HG03097 (cell line): ENCODE data around the gene PLD6.
"Not testable (repeated sequence)": the region's sequence is repeated elsewhere in the genome, so short reads cannot be mapped to it uniquely, and the experiment has no call there.

Experiments
- ATAC-seq: cut with Tn5 transposase; IDR thresholded peaks from one replicate; pipeline ENCODE4 v1.9.1; 2021; ENCODE audit not compliant: unreplicated experiment, low FRiP score

Gene PLD6

DNA sequence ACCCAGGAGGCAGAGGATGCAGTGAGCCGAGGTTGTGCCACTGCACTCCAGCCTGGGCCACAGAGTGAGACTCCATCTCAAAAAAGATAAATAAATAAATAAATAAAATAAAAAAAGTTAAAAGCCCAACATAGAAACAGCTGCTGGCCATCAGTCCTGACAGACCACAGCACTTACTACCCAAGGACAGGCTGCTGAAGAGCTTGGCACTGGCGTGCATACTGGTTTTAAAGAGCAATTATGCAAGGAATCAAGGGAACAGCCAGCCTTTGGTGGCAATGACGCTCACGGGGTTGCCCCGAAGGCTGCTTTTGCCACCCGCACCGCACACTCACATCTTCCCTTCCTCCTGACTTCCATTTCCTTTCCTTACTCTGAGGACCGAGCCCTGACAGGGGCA lies 4.2 kb downstream of the PLD6 start:
- no peak for ATAC-seq

DNA sequence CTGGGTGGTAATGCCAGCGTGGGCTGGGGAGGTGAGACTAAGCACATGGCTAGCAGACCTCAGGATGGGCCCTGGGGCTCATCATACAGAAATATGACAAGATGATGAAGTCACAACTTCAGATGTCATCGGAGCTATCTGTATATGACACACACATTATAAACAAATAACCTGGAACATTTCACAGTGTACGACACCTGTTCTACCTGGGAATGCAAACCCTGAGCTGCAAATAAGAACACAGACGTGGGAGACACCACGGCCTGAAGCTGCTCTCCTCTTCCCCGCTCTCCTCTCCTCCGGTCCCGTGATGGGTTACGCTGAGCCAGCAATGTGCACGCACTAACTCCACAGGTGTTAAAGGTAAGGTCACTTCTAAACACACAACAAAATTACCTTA lies 4.9 kb downstream of the PLD6 start:
- ATAC-seq = no peak

DNA sequence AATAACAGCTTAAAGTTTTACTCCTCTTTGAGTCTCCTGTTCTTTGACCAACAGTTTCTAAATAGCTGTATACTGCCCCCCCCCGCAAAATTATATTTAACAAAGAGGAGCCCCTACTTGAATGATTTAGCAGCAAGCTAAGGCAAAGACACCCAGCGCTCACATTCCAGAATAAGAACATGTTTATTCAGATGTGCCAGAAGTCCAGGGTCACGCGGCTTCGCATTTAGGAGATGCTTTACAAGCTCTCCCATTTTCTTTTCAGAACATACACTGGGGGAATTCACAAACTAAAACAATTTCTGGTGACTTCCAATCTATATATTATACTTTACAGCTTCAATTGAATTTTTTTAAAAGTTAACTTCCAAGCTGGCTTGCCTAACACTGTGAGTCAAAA lies 5.3 kb downstream of the PLD6 start:
- ATAC-seq = no peak

DNA sequence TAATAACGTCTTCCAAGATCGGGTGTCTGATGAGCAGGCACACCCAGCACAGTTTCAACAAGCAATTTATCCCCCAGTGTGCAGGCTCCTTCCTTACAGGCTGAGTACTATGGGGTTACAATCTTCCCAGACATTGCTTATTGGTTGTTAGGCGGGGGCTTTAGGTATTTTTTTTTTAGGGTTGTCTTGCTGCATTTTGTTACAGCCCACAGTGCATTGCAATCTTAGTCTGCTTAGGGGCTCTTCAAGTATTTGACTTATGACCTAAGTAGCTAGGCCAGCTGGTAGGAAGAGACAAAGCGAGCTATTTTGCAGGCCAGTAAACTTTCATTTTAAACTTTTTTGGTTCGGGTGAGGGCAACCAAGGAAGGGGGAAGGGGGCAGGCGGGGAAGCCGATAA lies 5.8 kb downstream of the PLD6 start:
- no peak for ATAC-seq

DNA sequence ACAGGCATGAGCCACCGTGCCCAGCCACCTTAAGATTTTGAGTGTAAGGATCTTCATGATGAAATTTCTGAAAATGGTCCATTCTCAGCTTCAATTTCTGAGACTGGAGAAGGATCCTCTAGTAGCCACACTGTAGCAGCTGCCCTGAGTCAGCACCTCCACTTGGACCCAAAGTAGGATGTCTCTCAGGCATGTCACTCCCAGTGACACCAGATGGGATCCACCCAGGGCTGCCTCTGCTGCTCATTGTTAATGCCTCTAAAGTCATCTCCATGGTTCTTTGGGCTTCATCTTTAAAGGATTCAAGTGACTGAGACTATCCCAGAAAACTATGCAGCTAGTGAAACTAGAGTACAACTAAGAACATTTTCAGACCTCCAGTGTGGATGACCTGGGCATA lies 7.9 kb downstream of the PLD6 start:
- ATAC-seq = no peak

DNA sequence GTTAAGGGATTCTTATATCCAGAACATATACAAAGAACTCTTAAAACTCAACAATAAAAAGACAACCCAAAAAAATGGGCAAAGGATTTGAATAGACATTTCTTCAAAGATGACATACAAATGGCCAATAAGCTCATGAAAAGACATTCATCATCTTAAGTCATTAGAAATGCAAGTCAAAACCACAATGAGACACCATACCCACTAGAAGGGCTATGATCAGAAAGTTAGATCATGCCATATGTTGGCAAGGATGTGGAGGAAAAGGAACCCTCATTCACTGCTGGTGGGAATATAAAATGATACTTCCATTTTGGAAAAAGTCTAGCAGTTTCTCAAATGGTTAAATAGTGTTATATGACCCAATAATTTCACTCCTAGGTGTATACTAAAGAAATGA lies 9.4 kb downstream of the PLD6 start:
- no peak for ATAC-seq

DNA sequence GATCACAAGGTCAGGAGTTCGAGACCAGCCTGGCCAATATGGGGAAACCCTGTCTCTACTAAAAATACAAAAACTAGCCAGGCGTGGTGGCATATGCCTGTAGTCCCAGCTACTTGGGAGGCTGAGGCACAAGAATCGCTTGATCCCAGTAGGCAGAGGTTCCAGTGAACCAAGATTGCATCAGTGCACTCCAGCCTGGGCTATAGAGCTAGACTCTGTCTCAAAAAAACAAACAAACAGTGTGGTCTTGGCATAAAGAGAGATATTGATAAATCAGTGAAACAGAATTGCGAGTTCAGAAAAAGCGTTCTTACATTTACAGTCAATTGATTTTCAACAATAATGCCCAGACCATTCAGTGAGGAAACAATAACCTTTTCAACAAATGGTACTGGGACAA lies 10.7 kb downstream of the PLD6 start:
- not testable (repeated sequence) for ATAC-seq

DNA sequence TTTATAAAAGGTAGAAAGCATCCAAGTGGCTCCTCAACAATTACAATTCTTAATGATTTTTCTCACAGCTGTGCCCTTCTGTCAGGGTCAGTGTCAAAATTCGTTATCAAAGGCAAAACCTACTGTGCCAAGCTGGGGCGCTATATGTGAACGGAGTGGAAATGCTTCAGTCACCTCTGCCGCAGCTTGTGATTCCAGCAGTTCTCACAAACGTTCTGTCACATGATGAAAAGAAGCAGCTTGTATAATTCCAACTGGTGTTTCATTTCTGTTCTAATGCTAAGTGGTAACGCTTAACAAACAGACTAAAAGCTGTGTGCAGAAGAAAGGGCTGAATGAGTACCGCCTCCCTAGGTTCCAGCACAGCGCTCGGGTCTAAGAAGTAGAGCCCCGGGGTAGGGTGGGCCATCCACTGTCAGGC lies 14.2 kb downstream of the PLD6 start:
- ATAC-seq = no peak

DNA sequence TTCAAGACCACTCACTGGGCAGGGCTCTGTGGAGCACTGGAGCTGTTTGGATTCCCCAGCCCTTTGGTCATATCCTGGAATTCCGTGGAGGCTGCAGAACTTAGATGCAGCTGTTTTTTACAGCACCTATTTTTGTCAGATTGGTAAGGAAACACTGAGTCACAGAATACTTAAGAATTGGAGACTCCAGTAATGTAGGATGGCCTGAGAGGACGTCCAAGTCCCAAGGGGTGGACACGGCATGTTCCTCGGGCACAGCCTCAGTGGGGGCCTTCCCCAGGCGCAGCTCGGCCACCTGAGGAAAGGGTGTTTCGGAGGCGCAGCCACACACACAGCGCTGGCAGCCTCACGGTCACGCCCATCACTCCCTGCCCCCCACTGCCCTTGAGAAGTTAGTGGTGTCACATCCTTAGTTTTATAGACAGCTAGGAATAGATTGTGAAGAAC lies 14.8 kb downstream of the PLD6 start:
- ATAC-seq = no peak

DNA sequence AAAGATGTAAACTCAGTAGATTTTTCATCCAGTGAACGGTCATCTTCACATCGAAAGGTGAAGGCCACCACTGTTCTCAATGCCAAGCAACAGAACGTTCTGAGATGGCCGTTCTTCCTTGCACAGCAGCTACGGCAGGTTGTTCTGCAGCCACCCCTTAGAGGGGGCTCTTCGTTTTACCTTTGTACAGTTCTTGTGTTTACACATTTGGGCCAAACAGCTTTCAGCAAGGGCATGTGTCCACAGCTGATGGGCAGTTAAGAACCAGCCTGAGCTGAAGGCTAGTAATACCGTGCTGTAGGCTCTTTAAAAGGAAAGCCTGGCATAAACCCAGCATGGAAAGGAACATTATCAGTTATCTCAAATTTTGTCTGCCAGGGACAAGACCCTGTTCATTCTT lies 15.9 kb downstream of the PLD6 start:
- no peak for ATAC-seq

DNA sequence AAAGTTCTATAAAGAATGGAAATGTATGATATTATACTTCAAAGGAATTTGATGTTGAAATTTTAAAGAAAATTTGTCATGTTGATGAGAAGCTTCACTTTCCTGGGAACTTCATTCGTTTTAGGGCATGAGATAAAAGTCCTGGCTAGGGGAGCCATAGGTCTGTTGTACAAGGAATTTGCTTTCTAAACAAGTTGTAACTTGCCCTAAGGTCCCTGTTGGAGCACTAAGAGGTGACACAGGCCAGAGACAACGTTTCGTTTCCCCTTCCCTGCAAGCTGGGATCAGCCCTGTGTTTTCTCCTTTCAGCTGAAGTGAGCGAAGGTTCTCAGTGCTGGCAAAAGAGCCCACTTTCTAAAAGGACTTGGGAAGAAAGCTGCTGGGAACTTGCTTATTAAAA lies 16.6 kb downstream of the PLD6 start:
- no peak for ATAC-seq

DNA sequence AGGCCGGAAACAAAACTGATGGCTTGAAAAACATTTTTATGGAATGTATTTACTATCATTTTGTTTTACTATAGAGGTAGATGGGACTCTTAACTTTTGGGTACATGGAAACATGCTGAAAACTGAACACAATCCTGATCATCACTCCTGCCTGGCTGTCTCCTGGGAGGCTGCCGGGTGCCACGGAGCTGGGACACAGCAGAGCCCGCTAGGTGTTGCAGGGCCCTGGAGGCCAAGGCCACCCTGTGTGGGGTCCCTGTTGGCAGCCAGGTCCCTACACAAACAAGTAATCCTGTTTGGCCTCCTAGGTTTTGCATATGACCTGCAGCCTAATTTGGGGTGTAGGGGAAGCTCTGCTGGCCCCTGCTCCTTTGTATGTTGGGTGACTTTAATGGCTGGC lies 17.5 kb downstream of the PLD6 start:
- ATAC-seq = no peak

DNA sequence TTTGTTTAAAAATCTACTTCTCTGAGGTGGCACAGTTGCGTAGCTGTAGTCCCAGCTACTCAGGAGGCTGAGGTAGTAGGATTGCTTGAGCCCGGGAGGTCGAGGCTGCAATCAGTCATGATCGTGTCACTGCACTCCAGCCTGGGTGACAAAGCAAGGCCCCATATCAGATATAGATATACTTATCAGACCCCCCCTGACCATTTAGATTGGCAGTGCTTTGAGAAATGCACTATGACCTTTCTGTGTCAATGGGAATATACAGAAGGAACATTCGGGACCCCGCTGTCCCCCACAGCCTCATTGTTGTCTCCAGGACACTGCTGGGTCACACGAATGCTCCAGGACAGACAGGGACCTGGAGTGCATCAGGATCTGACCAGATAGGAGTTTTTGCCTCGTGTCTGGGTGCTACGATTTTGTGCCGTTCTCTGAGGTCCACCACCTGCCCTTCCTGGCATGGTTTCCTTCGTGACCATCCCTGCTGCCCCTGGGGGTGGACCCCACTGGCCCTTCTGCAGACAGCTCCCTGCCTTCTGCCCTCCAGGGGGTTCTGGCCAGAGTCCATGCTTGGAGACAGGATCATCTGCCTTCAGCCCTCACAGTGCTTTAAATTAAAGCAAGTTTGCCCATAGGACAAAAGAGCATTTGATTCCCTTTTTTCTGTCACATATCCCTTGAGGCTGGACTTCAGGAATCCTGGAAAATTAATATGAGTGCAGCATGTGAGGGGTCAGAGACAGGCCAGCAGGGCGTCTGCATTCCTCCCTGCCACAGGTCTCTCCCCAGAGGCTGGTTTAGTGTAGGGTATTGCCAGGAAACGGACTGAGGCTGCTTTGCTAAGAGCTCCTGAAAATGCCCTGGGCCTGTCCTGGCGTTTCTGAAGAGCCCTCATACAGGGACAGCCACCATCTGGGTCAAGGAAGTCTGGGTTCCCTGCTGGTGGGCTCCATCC lies 19.3 kb downstream of the PLD6 start:
- ATAC-seq = no peak

DNA sequence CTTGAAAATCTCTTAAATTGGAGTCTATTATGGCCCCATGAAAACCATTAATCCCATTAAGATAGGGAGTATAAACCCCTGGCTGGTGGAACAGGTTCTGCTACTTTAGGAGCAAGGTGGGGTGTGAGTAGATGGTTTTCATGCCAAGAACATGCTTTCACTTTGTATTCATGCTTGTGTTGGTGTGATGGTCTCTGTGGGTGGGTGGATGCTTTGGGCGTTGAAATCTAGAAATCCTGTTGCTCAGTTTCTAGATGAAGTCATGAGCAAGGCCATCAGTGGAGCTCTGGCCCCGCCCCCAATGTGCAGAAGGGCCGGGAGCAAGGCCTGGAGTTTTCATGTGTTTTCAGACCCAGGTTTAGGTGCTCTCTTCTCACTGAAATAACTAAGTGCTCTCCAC lies 20.1 kb downstream of the PLD6 start:
- no peak for ATAC-seq

DNA sequence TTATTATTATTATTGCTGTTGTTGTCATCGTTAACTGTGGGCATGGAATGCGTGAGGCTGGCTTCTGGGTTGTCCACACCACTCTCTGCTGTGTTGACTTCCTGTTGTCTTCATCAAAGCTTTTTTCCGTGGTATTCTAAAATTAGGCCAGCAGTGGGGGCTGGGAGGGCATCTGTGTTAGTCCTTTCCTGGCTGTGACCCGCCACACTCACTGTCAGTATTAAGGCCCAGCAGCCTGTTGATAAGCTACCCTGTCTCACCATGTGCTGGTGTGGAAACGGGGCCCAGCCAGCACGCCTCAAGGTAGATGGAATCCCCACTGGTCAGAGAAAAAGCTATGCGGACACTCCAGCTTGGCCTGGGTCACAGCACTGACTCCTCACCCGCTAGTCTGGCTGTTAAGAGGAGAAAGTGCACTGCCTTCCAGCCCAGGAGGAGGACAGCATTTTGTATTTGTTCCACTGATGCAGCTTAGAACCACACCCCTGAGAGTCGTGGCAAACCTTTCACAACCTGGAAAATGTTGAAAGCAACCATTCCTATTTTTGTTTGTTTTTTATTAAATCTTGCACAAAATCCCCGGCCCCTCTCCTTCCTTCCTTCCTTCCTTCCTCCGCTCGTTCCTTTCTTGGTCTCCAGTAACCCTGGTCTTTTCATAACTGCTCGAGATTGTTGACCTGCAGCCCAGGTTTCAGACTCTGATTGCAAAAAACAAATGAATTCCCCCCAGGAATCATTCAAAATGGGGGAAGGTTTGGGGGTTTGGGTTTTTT lies 21.0 kb downstream of the PLD6 start:
- not testable (repeated sequence) for ATAC-seq

DNA sequence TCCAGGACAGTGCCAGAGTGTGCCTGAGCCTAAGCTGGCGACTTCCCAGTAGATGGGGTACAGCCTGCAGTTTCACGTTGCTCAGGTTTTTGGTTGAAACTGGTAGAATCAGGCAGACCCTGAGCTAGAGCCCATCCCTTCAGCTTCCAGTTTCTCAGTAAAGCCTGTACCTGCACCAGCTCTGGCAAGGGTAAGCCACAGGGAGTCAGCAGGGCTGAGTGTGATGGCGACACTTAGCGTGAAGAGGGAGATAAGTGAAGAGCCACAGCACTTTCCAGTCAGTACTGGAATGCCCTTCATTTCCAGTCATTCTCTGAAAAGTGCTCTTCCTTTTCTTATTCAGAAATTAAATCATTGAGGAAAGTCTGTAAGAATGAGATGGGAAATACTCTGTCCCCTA lies 22.4 kb downstream of the PLD6 start:
- ATAC-seq = no peak

DNA sequence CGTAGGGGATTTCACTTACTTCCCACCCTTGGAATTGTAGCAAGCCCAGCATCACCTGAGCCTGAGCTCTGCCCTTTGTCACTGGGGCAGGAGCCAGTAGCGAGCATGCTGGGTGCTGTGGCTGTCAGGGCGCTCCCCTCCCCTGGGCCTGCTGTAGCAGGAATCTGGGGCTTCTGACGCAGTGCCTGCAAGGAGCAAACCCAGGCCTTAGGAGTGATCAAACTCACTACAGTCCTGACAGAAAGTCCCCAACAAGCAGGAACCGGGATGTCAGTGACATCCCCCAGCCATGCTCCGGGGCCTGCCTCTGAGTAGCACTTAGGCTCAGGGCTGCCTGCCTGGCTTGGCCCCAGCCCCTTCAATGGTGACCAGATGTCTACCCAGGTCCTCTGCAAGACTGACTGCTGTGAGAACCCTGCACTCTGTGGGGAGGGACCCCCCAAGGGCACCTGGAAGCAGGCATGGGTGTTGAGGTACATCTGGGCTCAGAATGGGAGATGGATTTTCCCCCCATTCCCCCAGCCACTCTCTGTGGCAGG lies 23.5 kb downstream of the PLD6 start:
- no peak for ATAC-seq

DNA sequence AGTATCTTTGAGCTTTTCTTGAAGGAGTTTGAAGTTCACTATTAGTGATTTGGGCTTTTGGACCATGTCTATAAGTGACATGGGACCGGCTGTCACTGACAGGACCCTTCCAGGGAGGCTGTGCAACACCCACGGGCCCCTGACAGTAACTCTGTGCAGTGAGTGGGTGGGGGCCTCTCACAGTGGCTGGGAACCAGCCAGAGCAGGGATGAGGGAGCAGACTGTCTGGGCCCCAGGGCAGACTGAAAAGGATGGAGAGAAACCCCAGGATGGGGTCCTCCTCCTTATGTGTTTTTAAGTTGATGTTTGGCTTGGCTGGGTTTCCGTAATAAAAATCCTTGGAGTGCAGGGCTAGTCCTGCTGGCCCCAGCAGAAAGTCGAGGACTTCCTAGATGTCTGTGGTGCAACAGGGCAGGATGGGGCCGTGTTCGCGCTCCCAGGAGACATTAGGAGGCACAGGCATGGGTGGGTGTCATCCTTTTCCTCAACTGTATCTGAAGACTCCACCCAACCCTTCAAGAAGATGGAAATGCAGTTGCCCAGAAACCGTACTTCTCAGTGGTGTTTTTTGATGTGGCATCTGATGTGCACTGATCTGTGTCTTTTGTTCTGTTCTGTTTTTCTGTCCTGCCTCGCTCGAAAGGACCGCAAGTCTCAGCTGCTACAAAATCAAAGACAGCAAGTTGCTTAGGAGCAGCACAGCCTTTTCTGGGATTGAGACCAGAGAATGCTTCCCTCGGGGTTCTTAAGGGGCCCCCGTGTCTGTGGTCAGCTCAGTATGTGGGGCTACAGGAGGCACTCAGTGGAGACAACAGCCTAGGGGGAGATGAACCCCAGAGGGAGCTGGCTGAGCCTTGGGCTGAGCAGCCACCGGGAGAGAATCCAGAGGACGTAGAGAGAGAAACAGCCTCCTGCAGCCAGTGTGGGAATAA lies 24.2 kb downstream of the PLD6 start:
- no peak for ATAC-seq

DNA sequence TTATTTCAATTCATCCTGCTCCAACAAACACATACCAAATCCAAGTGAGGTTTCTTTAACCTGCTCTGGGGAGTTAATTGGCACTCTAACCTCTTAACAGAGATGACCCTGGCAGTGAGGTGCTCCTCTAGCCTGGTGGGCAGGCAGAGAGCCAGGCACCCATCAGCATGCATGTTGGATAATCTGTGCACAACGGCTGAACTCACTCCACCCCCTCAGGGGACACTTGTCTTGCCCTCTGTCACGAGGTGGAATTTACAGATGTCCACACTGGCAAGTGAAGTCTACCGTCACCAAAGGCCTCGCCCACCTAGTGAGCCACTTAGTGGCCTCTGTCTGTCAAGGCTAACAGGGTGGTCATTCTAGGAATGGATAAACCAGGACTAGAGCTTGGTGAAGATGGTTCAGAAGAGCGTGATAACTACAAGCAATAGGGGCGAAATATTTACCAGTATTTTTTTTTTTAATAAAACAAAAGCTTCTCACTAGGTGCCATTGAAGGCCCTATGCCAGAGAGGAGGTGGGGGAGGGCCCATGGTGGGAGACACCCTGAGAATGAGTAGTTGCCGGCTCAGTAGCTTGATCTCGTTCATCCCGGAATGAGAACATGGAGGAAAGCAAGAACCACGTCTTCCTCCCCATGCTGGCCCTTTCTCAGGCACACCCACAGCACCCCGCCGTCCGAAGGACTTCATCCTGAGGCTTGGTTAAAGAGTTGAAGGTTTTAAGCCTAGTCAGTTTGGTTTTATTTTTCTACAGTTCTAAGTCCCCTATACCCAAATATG lies 25.2 kb downstream of the PLD6 start:
- ATAC-seq = no peak

DNA sequence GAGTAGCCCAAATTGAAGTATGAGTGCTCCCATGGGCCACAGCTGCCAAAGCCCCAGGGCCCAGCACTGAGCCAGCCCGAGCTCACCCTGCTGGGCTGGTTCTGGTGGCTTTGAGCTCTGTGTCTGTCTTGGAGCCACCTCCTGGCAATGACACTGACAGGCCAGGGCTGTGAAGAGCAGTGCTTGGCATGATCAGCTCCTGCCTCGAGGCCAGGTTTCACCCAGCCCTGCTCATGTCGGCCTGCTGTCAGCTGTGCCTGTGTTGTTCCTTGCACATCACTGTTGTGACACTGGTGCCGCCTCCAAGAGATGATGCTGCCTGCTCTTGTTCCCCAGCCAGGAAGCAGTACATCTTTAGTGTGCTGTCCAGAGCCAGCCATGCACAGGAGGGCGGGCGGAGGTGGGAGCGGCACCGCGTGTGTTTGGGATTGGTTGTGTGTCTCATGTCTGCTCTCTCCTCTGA lies 26.0 kb downstream of the PLD6 start:
- ATAC-seq = no peak
